CD4-positive, alpha-beta T cell treated with Interleukin-15 for 4 hours (primary cell): ENCODE results near the gene BPIFB4.
"Not testable (repeated sequence)": the region's sequence is repeated elsewhere in the genome, so short reads cannot be mapped to it uniquely, and the experiment has no call there.

Source experiments
- DNase-seq: peaks from one replicate; pipeline ENCODE4 v3.0.0-alpha.2; 2020; ENCODE audit warnings: low spot score

The BPIFB4 gene

GRCh38 chr20:33119725-33120720 is 40.6 kb downstream of the BPIFB4 start:
- no peak for DNase-seq

DNA sequence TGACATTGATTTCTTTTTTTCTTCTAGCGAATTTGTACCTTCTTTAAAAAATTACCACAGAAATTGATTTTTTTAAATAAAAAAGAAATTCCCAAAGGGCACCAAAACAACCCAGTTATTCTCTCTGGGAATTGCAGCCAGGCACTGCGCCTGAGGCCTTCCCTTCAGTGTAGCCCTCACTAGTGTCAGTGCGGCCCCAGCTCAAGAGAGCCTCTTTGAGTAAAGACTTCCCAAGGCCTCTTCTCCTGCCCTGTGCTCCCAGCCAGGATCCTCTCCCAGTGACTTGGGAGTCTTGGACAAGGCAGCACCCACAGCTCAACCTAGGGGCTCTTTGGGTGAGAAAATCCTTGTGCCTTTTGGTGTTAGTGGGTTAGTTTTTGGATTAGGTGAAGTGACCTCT is 41.5 kb downstream of the BPIFB4 start:
- no peak for DNase-seq

DNA sequence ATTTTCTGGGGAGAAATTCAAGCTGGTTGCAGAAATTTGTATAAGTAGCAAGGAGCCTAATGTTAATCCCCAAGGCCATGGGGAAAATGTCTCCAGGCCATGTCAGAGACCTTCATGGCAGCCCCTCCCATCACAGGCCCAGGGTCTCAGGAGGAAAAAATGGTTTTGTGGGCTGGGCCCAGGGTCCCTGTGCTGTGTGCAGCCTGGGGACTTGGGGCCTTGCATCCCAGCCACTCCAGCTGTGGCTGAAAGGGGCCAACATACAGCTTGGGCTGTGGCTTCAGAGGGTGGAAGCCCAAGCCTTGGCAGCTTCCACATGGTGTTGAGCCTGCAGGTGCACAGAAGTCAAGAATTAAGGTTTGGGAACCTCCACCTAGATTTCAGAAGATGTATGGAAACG is 42.9 kb downstream of the BPIFB4 start:
- not testable (repeated sequence) for DNase-seq

- no peak for DNase-seq
These were observed 44.8 kb downstream of the BPIFB4 start for GRCh38 chr20:33124261-33124660.

DNA sequence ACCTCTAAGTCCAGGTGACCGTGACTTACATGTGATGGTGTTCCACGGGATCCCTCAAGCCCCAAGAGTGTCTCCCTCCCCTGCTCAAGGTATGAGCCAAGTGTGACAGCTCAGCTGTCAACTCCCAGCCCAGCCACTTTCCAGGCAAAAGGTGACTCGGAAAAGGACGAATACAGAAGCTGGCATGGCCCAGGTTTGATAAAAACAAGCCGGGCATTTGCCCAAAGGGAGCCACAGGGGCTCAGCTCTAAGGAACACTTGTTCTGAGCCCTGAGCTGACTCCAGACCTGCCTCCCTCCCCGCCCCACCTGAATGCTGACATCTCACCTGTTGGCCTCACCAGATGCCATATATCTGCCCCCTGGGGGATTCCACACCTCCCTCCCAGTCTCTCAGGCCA is 45.6 kb downstream of the BPIFB4 start:
- DNase-seq, result no peak

DNA sequence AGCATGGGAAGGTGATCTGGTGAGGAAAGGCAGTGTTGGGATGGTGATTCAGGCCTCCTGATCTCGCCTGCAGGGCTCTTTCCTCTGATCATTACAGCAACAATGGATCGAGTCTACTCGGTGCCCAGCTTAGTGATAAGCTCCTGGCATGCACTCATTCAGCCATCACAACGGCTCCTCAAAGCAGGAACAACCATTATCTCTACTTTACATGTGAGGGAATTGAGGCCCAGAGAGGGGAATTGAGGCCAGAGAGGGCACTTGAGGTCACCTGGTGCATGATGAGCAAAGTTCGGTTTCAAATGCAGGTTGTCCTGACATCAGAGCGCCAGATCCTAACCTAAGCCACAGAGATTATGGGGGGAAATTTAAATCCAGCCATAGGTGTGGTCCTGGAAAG is 46.5 kb downstream of the BPIFB4 start:
- no peak for DNase-seq

- DNase-seq, result no peak
These were observed 48.1 kb downstream of the BPIFB4 start for GRCh38 chr20:33127422-33128097.

DNA sequence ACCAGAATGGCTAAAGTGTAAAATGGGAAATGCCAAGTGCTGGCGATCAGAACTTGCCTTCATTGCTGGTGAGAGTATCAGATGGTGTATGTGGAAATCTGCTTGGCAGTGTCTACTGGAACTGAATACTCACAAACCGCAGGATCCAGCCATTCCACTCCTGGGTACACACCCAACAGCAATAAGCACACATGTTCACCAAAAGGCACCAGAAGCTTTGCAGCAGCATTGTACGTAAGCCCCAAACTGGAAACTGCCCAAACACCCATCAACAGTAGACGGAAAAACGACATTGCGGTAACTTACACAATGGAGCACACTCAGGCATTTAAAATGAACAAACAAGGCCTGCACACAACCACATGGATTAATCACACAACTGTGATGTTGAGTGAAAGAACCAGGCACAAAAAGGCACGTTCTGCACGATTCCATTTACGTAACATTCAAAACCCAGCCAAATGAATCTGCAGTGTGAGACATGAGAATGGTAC is 51.2 kb downstream of the BPIFB4 start:
- DNase-seq, result no peak

GRCh38 chr20:33131949-33132473 is 52.6 kb downstream of the BPIFB4 start:
- no peak for DNase-seq

GRCh38 chr20:33132513-33133372 is 53.3 kb downstream of the BPIFB4 start:
- no peak for DNase-seq

DNA sequence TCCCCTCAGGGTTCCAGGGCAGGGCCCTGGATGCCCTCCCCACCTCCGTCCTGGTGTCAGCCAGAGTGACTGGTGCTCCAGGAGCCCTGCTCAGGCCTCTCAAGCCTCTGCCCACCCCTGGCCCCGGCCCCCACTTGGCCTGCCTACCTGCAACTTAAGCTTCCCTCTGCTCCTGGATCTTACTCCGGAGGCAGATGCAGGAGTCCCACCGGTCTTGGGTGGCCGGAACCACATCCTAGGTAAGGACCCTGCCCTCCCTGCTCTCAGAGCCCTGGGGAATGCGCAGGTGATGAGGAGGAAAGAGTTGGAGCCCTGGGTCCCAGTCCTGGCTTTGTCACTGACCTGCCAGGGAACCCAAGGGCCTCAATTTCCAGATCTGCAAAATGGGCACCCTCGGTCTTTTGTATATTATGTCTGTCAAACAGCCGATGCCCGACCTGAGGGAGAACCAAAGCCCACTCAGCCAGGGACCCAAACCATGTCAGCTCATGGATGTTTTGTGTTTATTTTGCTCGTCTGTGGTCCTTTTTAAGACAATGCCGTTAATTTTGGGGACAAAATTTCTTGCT is 54.0 kb downstream of the BPIFB4 start:
- DNase-seq, result no peak

GRCh38 chr20:33137195-33137594 is 57.8 kb downstream of the BPIFB4 start:
- no peak for DNase-seq

DNA sequence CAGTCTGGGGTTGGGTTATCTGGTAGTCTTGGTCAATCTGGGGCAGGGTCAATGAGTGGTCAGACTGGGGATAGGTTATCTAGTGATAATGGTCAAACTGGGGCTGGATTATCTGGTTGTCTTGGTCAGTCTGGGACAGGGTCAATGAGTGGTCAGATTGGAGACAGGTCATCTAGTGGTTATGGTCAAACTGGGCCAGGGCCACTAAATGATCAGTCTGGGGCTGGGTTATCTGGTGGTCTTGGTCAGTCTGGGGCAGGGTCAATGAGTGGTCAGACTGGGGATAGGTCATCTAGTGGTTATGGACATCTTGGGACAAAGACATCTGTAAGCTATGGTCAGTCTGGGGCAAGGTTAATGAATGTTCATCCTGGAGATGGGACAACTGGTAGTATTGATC is 60.0 kb downstream of the BPIFB4 start:
- no peak for DNase-seq

DNA sequence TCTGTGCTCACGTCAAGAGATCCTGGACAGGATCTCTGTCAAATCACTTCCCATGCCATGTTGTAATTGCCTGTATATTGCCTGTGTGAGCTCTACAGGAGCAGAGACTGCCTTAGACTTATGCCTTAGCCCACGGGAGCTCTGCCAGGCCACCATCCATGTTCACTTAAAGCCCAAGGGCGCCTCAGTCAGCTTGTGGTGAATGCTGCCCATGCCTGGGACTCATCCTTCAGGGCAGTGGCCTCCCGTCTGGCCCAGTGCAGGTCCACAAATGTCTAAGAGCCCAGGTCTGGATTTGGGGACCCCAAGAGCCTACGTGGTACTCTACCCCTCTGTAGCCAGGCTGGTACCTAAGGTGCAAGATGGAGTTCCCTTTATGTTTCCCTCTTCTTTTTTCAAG is 66.1 kb downstream of the BPIFB4 start:
- DNase-seq, result no peak

GRCh38 chr20:33147299-33147698 is 67.9 kb downstream of the BPIFB4 start:
- DNase-seq, result no peak

DNA sequence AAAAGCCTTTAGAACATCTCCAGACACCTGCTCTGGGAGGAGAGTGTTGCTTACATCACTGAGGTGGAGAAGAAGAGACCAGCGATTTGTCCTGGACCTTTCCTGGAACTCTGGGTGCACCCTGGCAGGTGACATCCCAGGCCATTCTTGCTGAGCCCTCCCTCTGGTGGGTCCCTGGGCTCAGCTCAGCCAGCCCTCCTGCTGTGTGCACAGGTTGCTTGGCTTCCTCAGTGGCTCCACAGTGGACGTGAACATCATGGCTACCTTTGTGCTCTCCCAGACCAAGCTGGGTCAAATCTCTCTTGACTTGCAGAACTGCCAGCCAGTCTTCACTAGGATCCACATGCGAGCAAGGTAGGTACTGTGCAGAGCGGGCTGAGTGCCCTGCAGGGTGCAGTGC is 68.6 kb downstream of the BPIFB4 start:
- DNase-seq, result no peak

DNA sequence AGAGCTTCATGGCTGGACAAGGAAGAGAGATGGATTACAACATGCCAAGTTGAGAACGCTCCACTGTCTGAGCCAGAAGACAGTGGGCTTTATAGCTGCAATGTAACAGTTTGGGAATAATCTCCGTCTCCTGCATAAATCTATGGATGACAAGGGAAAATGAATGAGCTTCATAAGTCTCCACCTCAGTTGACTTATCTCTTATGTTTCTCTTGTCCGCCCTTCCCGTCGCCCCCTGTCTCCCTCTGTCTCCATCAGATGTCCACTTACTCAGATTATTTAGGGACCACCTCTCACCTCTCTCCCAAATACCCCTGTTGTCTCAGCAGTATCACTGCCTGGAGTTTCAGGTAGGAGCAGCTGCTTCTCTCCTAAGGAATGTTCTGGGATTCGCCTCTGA is 74.8 kb downstream of the BPIFB4 start:
- no peak for DNase-seq

- DNase-seq, result no peak
These were observed 79.4 kb downstream of the BPIFB4 start for GRCh38 chr20:33158637-33159385.

DNA sequence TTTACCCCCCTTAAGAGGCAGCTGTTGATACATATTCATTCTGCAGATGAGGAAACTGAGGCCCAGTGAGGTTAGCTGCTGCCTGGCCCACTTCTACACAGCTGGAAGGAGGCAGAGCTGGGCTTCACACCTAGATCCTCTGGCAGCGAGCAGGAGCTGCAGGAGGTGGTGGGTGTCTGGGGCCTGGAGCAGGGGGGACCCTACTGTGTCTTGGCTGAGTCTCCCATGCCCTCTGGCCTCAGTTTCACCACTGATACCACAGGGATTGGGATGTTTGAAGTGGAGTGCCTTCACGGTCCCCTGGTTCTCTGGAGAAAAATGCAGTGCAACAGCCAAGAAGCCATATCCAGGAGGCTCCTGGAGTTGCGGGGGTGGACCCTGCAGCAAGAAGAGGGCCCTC is 80.3 kb downstream of the BPIFB4 start:
- DNase-seq, result no peak

- no peak for DNase-seq
These were observed 81.2 kb downstream of the BPIFB4 start for GRCh38 chr20:33160681-33161080.
